Activated naive CD8-positive, alpha-beta T cell treated with anti-CD3 and anti-CD28 coated beads for 36 hours (primary cell): Measurements from ENCODE around the gene NEDD9. TPM values are rescaled to one million over a fixed set of nuclear protein-coding genes. Genes with fewer than 3 reads are reported as not detected.

Experiments used
- DNase-seq: peaks from one replicate; pipeline ENCODE4 v3.0.0; 2021
- H3K27ac Mint-ChIP-seq: one replicate; pipeline ENCODE4 v1.8.0; 2022; ENCODE audit warnings: mild to moderate bottlenecking, moderate library complexity, mixed read lengths
- H3K27me3 Mint-ChIP-seq: one replicate; pipeline ENCODE4 v1.8.0; 2022; ENCODE audit warnings: mild to moderate bottlenecking, mixed read lengths
- H3K36me3 Mint-ChIP-seq: one replicate; pipeline ENCODE4 v1.8.0; 2021; ENCODE audit warnings: mild to moderate bottlenecking, mixed read lengths
- H3K4me1 Mint-ChIP-seq: one replicate; pipeline ENCODE4 v1.8.0; 2021; ENCODE audit warnings: mixed read lengths
- H3K4me3 Mint-ChIP-seq: one replicate; pipeline ENCODE4 v1.8.0; 2022; ENCODE audit warnings: mild to moderate bottlenecking, moderate library complexity, mixed read lengths
- H3K9me3 Mint-ChIP-seq: one replicate; pipeline ENCODE4 v1.8.0; 2022; ENCODE audit warnings: mixed read lengths
- total RNA-seq, 2 experiments: library from RNA; stranded (reverse); gene quantifications; one replicate each; pipeline ENCODE4 v1.2.3, GENCODE V29; 2021

The NEDD9 gene
- total RNA-seq, 2 experiments from 2014 or later = 32.0 to 33.7 TPM

DNA sequence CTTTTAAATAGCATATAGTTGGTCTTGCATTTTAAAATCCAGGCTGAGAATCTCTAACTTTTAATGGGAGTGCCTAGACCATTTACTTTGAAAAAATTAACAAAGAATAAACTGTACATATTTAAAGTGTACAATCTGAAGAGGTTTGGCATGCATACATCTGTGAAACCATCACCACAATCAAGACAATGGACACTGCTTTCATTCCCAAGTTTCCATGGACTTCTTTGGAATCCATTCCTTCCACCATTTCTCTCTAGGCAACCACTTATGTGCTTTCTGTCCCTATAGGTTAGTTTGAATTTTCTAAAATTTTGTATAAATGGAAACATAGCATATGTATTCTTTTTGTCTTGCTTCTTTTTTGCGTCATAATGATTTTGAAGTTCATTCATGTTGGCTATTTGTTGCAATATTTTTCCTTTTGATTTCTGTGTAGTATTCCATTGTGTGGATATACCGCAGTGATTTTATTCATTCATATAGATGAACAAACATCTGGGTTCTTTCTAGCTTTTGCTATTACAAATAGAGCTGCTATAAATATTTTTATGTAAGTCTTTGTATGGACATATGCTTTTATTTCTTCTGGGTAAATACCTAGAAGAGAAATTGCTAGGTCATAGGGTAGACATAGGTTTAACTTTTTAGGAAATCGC, 50.9 kb downstream of the NEDD9 start:
- Mint-ChIP-seq H3K27ac (no peak overlapping the region), H3K27me3 (no peaks in the 10 kb centered on the region), H3K4me1 (peaks cover 1% of the 10 kb centered on the region), H3K36me3 (peaks cover 44% of the 10 kb centered on the region), H3K4me3 (no peak overlapping the region), H3K9me3 (peaks cover 22% of the 10 kb centered on the region)
- no peak for DNase-seq

DNA sequence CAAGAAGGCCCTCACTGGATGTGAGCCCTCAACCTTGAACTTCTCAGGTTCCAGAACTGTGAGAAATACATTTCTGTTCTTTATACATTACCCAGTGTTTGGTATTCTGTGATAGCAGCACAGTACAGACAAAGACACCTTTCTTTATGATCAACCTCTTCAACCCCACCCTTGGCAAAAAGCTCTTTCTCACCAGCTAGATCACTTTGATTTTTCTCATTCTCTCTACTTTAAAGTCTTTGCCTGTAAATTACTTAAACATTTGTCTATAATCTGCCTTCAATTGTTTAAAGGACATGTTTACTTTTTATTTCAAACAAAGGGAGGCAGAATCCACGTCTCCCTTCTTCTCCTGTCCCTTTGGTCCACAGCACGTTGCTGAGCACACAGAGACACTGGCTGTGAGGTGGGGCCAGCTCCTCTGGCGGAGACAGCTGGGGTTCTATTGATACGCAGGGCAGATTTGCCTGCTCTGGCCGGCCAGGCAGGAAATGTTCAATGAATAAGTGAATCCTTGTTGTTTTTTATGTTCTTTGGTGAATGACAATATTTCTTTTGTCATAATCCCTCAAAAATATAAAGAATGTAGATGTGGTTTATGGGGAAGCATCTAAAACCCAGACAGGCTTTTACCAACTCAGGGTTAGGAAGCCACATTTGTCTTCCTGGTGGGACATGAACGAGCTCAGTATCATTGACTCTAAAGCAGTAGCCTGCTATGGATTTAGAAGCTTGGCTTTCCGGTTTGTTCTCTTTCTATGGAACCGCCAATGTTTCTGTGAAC, 52.9 kb downstream of the NEDD9 start:
- H3K27ac Mint-ChIP-seq = no peak overlapping the region

DNA sequence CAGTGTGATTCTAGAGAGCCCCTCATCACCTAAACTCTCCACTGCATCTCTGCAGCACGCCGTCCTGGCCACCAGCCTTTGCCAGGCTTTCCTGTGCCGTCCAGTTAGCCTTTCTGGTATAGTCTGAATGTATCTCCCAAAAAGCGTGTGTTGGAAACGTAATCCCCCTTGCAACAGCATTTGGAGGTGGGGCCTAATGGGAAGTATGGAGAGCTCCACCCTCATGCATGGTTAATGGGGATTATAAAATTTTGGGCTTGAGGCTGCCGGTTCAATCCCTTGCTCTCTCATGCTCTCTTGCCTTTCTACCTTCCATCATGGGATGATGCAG, 53.4 kb downstream of the NEDD9 start:
- H3K4me3 Mint-ChIP-seq = no peak overlapping the region
- peaks cover 5% of the 10 kb centered on the region for H3K4me1 Mint-ChIP-seq
- no peak for DNase-seq
- no peaks in the 10 kb centered on the region for H3K27me3 Mint-ChIP-seq
- peaks cover 22% of the 10 kb centered on the region for H3K9me3 Mint-ChIP-seq
- no peak overlapping the region for H3K27ac Mint-ChIP-seq
- peaks cover 22% of the 10 kb centered on the region for H3K36me3 Mint-ChIP-seq

More for the DNA sequence above, 52.9 kb downstream of the NEDD9 start:
- Mint-ChIP-seq H3K9me3 (peaks cover 22% of the 10 kb centered on the region), H3K4me1 (peaks cover 5% of the 10 kb centered on the region), H3K27me3 (no peaks in the 10 kb centered on the region), H3K36me3 (peaks cover 28% of the 10 kb centered on the region), H3K4me3 (no peak overlapping the region)
- no peak for DNase-seq

DNA sequence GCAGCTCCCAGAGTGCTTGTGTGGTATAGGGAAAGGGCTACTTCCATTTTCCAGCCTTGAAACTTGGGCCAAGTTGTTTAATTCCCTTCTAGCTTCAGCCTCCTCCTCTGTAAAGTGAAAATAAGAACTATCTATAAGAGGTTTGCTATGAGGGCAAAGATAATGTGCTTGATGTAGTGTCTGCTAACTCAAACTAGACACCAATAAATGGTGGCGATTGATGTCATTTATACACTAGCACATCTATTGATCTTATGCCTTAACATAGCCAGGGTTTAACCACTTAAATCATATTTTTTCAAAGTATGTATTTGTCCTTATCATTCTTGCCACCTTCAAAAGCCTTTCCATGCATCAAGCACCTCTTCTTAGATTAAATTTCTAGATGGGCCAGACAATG, 55.2 kb downstream of the NEDD9 start:
- no peak for DNase-seq
- Mint-ChIP-seq H3K27me3 (no peaks in the 10 kb centered on the region), H3K9me3 (peaks cover 17% of the 10 kb centered on the region), H3K36me3 (peaks cover 8% of the 10 kb centered on the region), H3K27ac (peak overlapping the region; percentile 12), H3K4me1 (peaks cover 9% of the 10 kb centered on the region), H3K4me3 (no peak overlapping the region)

DNA sequence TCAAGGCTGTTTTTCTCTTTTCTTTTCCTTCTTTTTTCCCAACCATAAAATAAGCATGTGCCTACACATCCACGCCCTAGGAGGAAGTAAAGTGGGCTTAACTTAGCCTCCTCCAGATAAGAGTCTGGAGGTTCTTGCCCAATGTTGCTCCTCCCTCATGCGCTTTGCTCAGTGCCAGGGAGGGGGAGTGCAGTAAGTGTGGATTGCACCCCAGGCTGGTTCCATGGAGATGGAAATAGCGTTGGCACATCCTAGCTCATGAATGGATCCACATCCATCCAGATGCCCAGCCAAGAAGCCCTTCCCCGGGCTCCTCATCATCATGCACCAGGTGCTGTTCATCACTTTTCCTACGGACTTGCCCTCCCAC, 58.2 kb downstream of the NEDD9 start:
- H3K27ac Mint-ChIP-seq = no peak overlapping the region
- H3K36me3 Mint-ChIP-seq = no peaks in the 10 kb centered on the region
- H3K27me3 Mint-ChIP-seq = no peaks in the 10 kb centered on the region
- H3K9me3 Mint-ChIP-seq = peaks cover under 1% of the 10 kb centered on the region
- H3K4me3 Mint-ChIP-seq = no peak overlapping the region
- H3K4me1 Mint-ChIP-seq = peaks cover 11% of the 10 kb centered on the region
- no peak for DNase-seq

DNA sequence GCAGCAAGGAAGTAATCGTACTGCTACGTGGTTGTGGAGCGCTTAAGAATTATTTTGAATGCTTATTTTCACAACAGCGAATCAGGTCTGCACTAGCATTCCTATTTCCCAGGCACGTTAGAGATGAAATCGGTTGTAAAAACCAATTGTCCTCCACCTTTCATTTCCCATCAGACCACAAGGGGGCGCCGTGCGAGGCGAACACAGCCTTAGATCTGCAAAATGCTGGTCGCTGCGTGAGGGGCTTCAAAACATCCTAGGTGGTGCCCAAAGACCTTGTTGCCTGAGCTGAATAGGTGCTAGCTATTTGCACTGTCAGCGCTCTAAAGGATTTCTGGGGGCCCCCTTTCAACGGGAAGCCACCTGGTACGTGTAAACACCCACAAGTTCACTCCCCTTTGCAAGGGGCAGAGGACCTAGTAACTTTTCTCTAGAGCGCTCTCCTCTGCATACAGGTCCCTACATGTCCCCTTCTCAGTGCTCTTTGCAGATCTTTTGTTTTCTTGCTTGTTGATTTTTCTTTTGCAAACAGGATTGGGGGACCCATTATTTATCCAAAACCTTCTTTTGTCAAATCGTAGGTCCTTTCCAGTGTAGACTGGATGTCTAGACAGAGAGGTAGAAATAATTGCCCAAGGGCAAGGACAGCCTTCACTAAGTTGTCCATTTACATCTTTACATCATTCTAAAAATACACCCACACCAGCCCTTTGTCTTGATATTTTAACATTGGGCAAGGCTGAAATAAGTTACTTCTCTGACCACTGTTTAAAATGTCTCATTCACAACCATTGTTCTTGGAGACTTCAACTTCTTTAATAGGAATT, 59.8 kb downstream of the NEDD9 start:
- no peak overlapping the region for H3K4me3 Mint-ChIP-seq
- H3K36me3 Mint-ChIP-seq = no peaks in the 10 kb centered on the region
- no peaks in the 10 kb centered on the region for H3K27me3 Mint-ChIP-seq
- no peaks in the 10 kb centered on the region for H3K9me3 Mint-ChIP-seq
- H3K27ac Mint-ChIP-seq = no peak overlapping the region
- H3K4me1 Mint-ChIP-seq = peaks cover 11% of the 10 kb centered on the region
- DNase-seq = peak; percentile 69

DNA sequence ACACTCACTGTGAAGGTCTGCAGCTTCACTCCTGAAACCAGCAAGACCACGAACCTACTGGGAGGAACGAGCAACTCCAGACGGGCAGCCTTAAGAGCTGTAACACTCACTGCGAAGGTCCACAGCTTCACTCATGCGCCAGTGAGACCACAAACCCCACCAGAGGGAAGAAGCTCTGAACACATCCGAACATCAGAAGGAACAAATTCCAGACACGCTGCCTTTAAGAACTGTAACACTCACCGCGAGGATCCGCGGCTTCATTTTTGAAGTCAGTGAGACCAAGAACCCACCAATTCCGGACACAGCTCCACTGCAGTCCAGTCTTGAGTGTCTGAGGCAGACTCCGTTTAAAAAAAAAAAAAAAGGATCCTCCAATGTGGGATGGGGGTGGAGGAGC, 60.5 kb downstream of the NEDD9 start:
- Mint-ChIP-seq H3K4me1 (peaks cover 10% of the 10 kb centered on the region), H3K27ac (no peak overlapping the region), H3K9me3 (no peaks in the 10 kb centered on the region), H3K4me3 (no peak overlapping the region), H3K36me3 (no peaks in the 10 kb centered on the region), H3K27me3 (no peaks in the 10 kb centered on the region)
- DNase-seq = no peak

DNA sequence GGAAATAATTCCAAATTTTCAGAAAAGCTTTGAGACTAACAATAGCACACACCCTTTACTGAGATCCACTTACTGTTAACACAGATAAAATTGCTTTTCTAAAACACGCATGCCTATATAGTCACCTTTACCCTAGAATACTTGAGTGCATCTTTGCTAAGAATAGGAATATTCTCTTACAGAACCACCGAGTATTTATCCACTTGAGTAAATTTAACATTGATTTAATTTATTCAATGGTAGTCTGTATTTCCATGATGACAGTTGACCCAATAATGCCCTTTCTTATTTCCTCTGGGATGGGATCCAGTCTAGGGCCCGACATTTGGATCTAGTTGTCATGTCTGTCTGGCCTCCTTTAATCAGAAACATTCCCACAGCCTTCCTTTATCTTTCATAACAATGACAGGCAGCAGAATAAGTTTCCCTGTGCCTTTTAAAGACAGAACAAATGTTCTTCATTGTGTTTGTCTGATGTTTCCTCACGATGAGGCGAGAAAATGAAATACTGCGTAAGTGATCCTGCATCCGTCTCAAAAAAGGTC, 64.3 kb downstream of the NEDD9 start:
- H3K4me1 Mint-ChIP-seq = peaks cover 17% of the 10 kb centered on the region

DNA sequence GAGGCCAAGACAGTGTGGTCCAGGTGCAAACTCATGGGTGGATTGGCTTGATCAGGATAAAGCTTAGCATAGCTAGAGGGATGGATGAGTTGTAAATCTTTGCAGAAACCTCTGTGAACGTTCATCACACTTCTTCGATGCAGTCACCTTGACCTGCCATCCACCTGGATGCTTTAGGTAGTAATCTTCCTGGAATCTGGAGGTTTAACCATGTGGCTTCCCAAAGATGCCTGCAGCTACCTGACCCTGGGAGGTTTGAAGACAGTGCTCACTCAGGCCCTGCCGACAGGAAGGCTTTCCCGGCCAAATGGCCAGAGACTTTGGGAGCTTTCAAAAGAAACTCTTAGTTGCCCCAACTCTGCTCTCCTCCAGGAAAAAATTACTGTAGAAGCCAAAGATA, 65.5 kb downstream of the NEDD9 start:
- H3K36me3 Mint-ChIP-seq = no peaks in the 10 kb centered on the region
- H3K9me3 Mint-ChIP-seq = no peaks in the 10 kb centered on the region
- DNase-seq = no peak
- H3K4me3 Mint-ChIP-seq = no peak overlapping the region
- peaks cover 10% of the 10 kb centered on the region for H3K4me1 Mint-ChIP-seq
- H3K27me3 Mint-ChIP-seq = no peaks in the 10 kb centered on the region
- H3K27ac Mint-ChIP-seq = no peak overlapping the region

More for the DNA sequence above, 64.3 kb downstream of the NEDD9 start:
- no peaks in the 10 kb centered on the region for H3K27me3 Mint-ChIP-seq
- no peak for DNase-seq
- H3K36me3 Mint-ChIP-seq = no peaks in the 10 kb centered on the region
- no peaks in the 10 kb centered on the region for H3K9me3 Mint-ChIP-seq
- H3K27ac Mint-ChIP-seq = no peak overlapping the region
- no peak overlapping the region for H3K4me3 Mint-ChIP-seq

DNA sequence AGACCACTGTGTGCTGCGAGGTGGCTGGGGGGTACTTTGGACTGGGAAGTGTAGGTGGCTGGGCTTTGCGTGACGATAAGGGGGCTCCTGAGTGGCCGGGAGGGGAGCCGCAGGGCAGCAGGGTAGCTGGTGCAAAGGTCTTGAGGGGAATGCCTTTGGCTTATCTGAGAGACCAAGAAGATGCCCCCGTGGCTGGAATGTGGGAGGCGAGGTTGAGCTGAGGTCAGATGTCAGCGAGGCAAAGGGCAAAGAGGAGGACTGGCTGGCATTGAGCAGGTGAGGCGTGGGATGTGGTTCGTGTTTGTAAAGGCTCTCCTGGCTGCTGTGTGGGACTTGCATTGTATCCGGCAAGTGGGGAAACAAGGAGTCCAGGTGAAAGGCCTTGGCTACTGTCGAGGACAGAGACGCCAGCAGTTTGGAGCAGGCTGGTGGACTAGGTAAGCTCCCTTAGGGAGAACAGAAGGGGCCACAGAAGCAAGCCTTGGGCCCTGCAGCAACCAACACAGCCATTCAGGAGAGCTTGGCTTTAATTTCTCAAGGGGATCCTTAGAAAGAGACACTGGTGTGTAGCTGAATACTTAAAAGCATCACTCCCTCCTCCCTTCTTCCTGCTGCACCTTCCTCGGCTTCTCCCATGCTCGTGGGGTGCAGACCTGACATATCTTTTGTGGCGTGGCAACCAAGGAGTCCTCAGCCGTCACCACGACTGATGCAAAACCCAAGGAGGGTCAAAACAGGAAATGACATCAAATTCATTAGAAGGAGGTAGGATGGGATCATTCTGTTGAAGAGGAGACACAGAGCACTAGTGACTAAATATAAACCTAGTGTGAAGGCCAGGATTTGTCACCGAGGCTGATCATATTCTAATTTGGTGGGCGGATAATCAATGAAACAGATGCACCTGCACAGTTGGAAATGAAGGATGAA, 67.5 kb downstream of the NEDD9 start:
- peaks cover 10% of the 10 kb centered on the region for H3K4me1 Mint-ChIP-seq
- no peak for DNase-seq
- no peak overlapping the region for H3K4me3 Mint-ChIP-seq
- peak overlapping the region; percentile 10 for H3K27ac Mint-ChIP-seq
- H3K36me3 Mint-ChIP-seq = no peaks in the 10 kb centered on the region
- no peaks in the 10 kb centered on the region for H3K27me3 Mint-ChIP-seq
- H3K9me3 Mint-ChIP-seq = no peaks in the 10 kb centered on the region

DNA sequence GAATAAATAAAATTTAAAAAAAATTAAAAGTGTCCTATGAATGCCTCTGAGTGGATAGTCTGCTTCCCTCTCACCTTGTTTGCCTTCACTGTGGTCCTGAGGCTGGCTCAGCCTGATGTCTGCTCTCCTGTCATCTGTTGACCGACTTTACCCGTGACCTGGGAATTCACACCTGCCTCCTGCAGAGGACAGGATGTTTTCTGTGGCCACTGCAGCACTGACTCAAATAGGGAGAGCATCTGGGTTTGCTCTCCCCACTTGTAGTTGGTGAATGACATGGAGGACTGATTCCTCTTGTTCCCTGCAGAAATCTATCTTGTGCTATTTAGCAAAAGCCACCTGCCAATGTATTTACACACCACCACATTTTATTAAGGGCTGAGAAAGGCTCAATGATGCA, 68.5 kb downstream of the NEDD9 start:
- Mint-ChIP-seq H3K4me3 (no peak overlapping the region), H3K27ac (no peak overlapping the region)

DNA sequence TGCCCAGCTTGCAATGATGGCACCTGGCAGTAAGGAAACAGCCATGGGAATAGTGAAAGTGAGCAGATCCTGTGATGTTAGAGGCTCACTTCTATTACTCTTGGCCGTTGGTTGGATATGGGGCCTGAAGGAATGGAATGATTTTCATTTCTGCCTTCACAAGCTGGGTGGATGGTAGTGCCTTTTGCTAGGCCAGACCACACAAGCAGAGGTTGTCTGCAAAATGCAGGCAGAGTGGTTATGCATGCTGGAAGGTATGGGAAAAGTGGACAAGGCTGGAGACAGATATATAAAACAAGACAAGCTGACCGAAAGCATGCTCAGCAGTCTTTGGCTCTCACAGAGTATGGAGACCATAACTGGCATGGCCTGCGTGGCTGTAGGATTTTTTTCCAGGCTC, 70.2 kb downstream of the NEDD9 start:
- no peak for DNase-seq
- Mint-ChIP-seq H3K9me3 (no peaks in the 10 kb centered on the region), H3K4me1 (peaks cover 10% of the 10 kb centered on the region), H3K27ac (no peak overlapping the region), H3K4me3 (no peak overlapping the region), H3K27me3 (no peaks in the 10 kb centered on the region), H3K36me3 (no peaks in the 10 kb centered on the region)

More for the DNA sequence above, 68.5 kb downstream of the NEDD9 start:
- no peak for DNase-seq
- Mint-ChIP-seq H3K4me1 (peaks cover 10% of the 10 kb centered on the region), H3K9me3 (no peaks in the 10 kb centered on the region), H3K27me3 (no peaks in the 10 kb centered on the region), H3K36me3 (no peaks in the 10 kb centered on the region)

DNA sequence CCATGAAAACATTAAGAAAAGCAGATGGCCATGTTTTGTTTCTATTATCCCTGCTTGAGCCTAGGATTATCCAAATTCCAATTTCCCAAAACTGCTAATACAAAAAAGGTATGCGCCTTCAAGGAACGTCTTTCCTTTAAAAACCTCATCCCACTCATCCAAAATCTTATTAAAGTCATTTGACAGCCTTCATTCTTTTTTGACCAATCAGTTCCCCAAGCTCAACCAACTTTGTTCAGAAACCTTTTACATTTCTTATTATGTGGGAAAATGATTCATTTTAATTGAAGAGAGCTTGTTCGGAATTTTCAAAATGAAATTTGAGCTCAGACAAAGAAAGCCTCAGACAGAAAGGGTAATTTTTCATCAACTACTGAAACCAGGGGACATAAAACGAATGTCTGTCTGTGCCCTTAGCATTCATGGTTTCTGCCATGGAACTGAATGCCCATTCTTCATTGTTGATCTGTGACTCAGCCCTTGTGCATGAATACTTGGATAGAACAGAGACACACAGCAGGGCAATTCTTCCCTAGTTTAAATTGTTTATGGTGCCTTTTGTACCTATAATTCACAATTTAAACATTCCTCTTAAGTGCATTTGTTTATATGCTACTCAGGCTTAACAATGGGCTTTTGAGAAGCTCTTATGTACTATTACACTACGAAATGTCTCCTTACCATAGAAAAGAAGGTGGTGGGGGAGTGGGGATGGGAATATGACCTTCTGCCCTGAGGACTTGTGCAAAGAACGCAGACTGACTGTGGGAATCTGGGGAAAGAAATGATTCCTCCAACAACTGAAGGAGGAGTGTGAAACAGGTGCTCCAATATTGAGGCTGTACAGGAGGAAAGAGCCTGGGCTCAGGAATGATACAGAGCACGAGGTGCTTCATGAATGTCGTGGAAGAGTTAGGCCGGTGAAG, 71.2 kb downstream of the NEDD9 start:
- H3K4me1 Mint-ChIP-seq = peaks cover 10% of the 10 kb centered on the region
- H3K9me3 Mint-ChIP-seq = no peaks in the 10 kb centered on the region
- H3K36me3 Mint-ChIP-seq = no peaks in the 10 kb centered on the region
- no peaks in the 10 kb centered on the region for H3K27me3 Mint-ChIP-seq
- no peak overlapping the region for H3K27ac Mint-ChIP-seq
- H3K4me3 Mint-ChIP-seq = no peak overlapping the region
- no peak for DNase-seq
